GM12872 (cell line): Measurements from ENCODE around the gene KRTAP10-2.

Source experiments
- TF ChIP-seq, protein P1 (sequence below): IDR thresholded peaks from 3 replicates; pipeline ENCODE4 v1.5.1; 2011; ENCODE audit warnings: low read depth, mild to moderate bottlenecking, low read length, moderate library complexity; ENCODE audit not compliant: insufficient read depth

KRTAP10-2 gene

DNA sequence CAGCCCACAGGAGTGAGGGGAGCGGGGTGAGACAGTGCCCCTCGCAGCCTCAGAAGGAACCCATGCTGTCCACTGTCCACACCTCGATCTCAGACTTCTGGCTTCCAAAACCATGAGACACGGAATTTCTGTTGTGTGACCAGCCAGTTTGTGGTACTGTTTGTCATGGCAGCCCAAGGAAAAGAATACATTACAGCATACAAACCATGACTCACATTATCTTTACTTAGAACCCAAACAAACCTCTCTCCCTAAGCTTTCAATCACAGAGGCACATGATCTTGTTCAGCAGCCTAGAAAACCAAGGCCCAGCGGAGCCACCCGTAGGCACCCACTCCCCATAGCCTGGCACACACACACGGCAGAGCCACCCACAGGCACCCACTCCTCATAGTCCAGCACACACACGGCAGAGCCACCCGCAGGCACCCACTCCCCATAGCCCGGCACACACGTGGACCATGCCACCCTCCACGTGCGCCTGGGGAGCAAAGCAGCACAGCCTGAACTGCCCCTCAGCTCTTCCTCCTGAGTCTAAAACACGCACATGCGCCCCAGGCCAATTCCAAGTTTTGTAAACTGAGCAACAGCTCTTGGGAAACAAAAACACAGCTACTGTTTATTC, 21.8 kb upstream of the KRTAP10-2 start:
- TF ChIP-seq, protein P1, sequence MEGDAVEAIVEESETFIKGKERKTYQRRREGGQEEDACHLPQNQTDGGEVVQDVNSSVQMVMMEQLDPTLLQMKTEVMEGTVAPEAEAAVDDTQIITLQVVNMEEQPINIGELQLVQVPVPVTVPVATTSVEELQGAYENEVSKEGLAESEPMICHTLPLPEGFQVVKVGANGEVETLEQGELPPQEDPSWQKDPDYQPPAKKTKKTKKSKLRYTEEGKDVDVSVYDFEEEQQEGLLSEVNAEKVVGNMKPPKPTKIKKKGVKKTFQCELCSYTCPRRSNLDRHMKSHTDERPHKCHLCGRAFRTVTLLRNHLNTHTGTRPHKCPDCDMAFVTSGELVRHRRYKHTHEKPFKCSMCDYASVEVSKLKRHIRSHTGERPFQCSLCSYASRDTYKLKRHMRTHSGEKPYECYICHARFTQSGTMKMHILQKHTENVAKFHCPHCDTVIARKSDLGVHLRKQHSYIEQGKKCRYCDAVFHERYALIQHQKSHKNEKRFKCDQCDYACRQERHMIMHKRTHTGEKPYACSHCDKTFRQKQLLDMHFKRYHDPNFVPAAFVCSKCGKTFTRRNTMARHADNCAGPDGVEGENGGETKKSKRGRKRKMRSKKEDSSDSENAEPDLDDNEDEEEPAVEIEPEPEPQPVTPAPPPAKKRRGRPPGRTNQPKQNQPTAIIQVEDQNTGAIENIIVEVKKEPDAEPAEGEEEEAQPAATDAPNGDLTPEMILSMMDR = no peak

DNA sequence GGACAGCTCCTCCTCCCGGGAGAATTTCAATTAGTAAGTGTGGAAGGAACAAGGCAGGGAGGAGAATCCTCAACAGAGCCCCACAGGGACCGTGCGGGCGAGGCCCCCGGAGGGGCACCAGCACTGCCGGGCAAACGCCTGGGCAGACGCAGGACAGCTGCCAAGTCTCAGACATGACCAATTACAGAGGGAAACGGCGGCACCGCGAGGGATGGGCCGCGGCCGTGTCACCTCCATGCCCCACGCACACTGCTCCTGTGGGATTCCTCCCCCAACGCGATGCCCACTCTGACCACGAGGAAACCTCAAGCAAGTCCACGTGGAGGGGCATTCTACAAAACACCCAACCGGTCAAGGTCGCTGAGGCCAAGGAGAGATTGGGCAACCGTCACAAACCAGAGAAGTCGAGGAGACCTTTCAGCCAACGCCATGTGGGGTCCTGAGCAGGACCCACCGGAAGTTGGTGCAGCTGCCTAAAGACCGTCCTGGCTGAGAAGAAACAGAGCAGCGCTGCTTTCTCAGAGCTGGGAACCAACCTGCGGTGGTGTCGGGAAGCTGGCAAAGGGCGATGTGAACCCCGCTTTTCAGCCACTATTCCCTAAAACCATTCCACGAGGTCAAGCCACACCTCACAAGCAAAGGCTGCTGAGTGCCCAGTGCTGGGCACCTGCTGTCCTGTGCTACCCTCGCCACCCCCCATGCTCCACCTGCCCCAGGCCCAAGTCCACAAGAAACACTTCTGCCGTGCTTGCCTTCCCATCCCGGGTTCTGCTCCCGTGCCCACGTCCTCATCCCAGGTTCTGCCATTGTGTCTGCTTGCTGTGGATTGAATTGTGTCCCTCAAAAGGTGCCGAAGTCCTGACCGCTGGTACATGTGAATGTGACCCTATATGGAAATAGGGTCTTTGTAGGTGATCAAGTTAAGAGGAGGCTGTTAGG, 20.8 kb upstream of the KRTAP10-2 start:
- TF ChIP-seq, protein P1 = no peak

DNA sequence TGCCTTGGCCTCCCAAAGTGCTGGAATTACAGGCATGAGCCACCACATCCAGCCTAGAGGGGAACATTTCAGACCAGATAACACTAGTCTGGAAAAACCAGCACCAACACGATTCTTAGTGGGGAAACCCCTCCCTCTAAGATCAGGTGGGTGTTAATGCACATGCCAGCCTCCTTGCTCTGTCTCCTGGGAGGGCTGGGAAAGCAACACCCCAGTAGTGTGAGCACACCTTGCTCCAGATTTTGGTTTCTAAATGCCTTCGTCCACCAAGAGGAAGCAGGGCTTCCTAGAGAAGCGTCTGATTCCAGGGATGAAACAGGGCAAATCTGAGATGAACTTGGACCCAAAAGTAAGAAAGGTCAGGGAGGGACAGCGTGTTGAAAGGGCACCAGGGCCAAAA, 20.0 kb upstream of the KRTAP10-2 start:
- TF ChIP-seq, protein P1 = no peak

DNA sequence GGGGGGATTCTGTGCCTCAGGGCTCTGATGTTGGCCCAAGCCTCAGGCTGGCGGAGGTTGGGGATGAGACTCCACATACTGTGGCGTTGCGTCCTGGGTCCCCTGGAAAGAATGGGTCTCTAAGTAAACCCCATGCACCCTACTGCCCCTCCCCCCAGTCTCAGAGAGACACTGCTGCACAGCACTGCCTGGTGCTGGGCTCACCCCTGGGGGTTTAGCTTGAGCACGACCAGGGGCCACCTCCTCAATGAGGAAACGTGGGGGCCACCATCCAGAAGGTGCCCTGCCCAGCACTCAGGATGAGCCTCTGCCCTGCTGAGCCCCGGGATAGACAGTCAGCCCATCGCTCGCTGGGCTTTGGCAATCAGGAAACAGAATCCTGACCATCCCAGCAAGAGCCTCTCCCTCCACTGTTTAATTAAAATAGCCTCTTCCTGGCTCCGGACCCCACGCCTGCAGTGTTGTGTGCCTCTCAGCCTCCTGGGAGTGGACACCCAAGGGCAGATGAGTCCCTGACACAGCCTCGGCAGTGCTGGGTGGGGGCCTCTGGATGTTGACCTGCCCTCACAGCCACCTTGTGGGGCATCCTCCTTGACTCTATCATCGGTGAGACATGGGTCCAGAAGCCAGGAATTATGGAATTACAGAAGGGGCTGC, 18.7 kb upstream of the KRTAP10-2 start:
- TF ChIP-seq, protein P1 = no peak

DNA sequence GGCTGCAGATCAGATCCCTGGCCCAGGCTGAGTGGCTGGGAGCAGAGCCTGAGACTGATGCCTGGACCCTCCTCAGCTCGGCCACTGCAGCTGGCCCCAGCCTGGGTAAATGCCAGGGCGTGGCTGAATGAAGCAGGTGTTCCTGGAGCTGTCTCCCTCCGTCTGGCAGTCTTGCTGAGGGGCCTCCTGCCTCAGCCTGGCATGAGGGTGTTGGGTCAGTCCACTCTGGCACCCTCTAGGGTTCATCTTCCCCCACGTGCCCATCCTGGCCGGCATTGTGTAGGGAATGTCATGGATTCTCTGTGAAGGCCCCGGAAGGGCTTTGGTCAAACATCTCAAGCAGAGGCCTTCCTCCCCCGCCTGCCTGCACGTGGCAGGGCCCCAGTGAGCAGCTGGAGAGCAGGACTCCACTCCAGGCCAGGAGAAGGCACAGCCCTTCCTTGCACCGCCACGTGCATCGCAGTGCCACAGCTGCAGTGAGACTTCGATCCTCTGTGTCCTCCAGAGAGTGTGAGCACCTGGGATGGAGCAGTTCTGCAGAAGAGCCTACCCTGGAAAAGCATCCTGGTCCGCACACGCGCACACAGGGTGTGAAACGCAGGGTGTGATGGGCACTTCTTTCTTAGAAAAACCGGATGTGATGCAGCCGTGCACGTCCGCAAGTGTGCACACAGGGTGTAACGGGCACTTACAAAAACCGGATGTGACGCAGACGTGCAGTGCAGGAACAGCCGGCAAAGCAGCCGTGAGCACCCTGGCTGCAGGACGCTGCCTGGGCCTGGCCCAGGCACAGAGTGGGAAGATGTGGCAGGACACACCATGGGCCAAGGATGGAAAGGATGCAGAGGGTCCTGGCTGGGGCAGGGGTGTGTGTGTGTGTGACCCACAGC, 17.6 kb upstream of the KRTAP10-2 start:
- TF ChIP-seq, protein P1 = no peak

DNA sequence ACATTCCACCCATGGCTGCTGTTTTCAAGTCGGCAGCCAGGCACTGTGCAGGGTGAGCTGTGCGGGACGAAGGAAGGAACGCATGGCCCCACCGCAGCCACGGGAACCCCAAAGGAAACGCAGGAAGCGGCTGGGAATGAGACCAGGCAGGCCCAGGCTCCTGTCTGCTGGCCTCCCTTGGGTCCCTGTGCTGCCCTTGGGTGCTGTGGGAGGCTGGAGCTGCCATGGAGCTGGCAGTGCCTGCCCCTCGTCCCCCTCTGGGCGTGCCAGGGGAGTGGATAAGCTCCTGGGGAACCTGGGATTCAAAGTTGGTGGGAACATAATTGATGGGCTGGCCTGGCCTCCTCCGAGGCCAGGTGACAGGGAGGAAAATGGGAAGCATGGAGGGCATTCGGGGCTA, 17.0 kb upstream of the KRTAP10-2 start:
- TF ChIP-seq, protein P1 = no peak
